ENCODE data around the gene BDH1. TPM values are rescaled to one million over a fixed set of nuclear protein-coding genes. Genes with fewer than 3 reads are reported as not detected.

The BDH1 gene
- polyA plus RNA-seq, 1 donor from 2014 or later: 12.9 TPM

- Histone ChIP-seq H4K20me1 (ENCODE audit: insufficient read depth) (no peaks in the 10 kb centered on the region), H3K4me3 (ENCODE audit: low read length) (no peak overlapping the region), H3K27me3 (ENCODE audit: insufficient read depth, low read depth, low read length) (peaks cover 2% of the 10 kb centered on the region), H3F3A (ENCODE audit: insufficient read depth, low read length, poor library complexity, severe bottlenecking) (no peaks in the 10 kb centered on the region), H3K9ac (ENCODE audit: low read length) (no peak overlapping the region), H3K79me2 (replicated peaks; ENCODE audit: insufficient read depth, low read length) (no peaks in the 10 kb centered on the region), H2AFZ (ENCODE audit: low read depth, low read length) (no peak overlapping the region), H3K4me2 (ENCODE audit: low read length) (no peak overlapping the region), H3K27ac (ENCODE audit: low read length) (no peak overlapping the region), H3K36me3 (ENCODE audit: insufficient read depth, low read length) (no peaks in the 10 kb centered on the region), H3K9me2 (ENCODE audit: insufficient read depth, low read length) (no peaks in the 10 kb centered on the region), H3K9me3 (ENCODE audit: low read length) (no peaks in the 10 kb centered on the region)
- TF ChIP-seq MXI1 (conservative IDR thresholded peaks at IDR 0.05; ENCODE audit: poor library complexity, severe bottlenecking) (no peak), POLR2AphosphoS5 (IDR thresholded peaks at IDR 0.05) (no peak), SMC3 (conservative IDR thresholded peaks at IDR 0.05; ENCODE audit: poor library complexity) (no peak), RAD21 (conservative IDR thresholded peaks at IDR 0.05) (no peak)
These were observed 95.8 kb downstream of the BDH1 start for GRCh38 chr3:197460002-197460401.

Small RNAs within 50 kb of the gene (small RNA-seq; reads per million reads assigned to genes)
- 0 to 0.26 (median 0) reads per million in 3 experiments for gene AC132008.1

Other genes starting within 250 kb of the BDH1 start
- gene RUBCN, start 180.9 kb upstream of the BDH1 start, polyA plus RNA-seq: 16.1 and 22.8 TPM in 2 replicates
- 74.7 and 87.0 TPM in 2 replicates for gene FYTTD1, start 193.9 kb upstream of the BDH1 start, polyA plus RNA-seq
- 36.2 and 41.4 TPM in 2 replicates for gene LRCH3, start 235.3 kb upstream of the BDH1 start, polyA plus RNA-seq